Activated CD8-positive, alpha-beta T cell treated with anti-CD3 and anti-CD28 coated beads for 36 hours (primary cell): ENCODE results near the gene FAM161B. TPM values are rescaled to one million over a fixed set of nuclear protein-coding genes. Genes with fewer than 3 reads are reported as not detected.
"Not testable (repeated sequence)": the region's sequence is repeated elsewhere in the genome, so short reads cannot be mapped to it uniquely, and the experiment has no call there.

Experiments
- ATAC-seq: fragments of 200-7000 bp; cut with Tn5 transposase; one replicate; pipeline ENCODE4 v1.10.0; 2021; ENCODE audit warnings: mild to moderate bottlenecking, moderate library complexity
- CTCF ChIA-PET: fragments of 350-600 bp; sonication (Branson Sonifier 250); formaldehyde crosslinking; loops from one replicate; lab custom pipeline; 2021; ENCODE audit warnings: antibody characterized with exemption; lab: Charles Lee
- POLR2A ChIA-PET: fragments of 350-600 bp; sonication (Branson Sonifier 250); formaldehyde crosslinking; loops from one replicate; lab custom pipeline; 2021; ENCODE audit warnings: antibody characterized with exemption; lab: Charles Lee
- DNase-seq: peaks from one replicate; pipeline ENCODE4 v3.0.0-alpha.2; 2020
- H3K27ac Mint-ChIP-seq: one replicate; pipeline ENCODE4 v1.8.0; 2021; ENCODE audit warnings: mild to moderate bottlenecking, mixed read lengths
- H3K27me3 Mint-ChIP-seq: one replicate; pipeline ENCODE4 v1.8.0; 2021; ENCODE audit warnings: mixed read lengths
- H3K36me3 Mint-ChIP-seq: one replicate; pipeline ENCODE4 v1.8.0; 2021; ENCODE audit warnings: low read depth, mixed read lengths
- H3K4me1 Mint-ChIP-seq: one replicate; pipeline ENCODE4 v1.8.0; 2021; ENCODE audit warnings: low read depth, mixed read lengths
- H3K4me3 Mint-ChIP-seq: one replicate; pipeline ENCODE4 v1.8.0; 2021; ENCODE audit warnings: mild to moderate bottlenecking, moderate library complexity, mixed read lengths
- H3K9me3 Mint-ChIP-seq: one replicate; pipeline ENCODE4 v1.8.0; 2021; ENCODE audit warnings: mixed read lengths
- intact Hi-C: fragments of 100-400 bp; cut with micrococcal nuclease; formaldehyde crosslinking; loops from one replicate; pipeline ENCODE4 v1.10.0; 2022
- total RNA-seq, 2 experiments: library from RNA; stranded (reverse); gene quantifications; one replicate each; pipeline ENCODE4 v1.2.3, GENCODE V29; 2021
- TF ChIP-seq, protein P1 (sequence below): fragments of 200-600 bp; IDR thresholded peaks from one replicate; pipeline ENCODE4 v1.8.0; 2022; ENCODE audit warnings: antibody characterized with exemption, mild to moderate bottlenecking

FAM161B gene
- total RNA-seq, 2 experiments from 2014 or later = 1.0 to 1.3 TPM

DNA sequence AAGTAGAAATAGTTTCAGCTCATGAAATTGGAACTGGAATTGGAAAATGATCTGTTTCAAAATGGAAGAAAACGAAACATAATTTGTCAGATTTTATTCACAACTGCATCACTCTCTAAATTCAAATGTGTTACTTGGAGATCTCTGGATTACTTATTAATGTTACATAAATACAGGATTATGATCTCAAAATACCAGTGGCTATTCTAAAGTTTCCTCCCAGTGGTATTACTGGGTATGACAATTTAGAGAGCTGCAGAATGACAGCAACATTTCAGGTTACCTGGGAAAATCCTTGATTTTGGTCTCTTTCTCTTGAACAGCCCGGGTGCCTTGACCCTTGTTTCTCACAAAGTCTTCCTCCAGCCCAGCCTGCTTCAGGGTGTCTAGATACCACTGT is 14.2 kb downstream of the FAM161B start:
- TF ChIP-seq, protein P1, sequence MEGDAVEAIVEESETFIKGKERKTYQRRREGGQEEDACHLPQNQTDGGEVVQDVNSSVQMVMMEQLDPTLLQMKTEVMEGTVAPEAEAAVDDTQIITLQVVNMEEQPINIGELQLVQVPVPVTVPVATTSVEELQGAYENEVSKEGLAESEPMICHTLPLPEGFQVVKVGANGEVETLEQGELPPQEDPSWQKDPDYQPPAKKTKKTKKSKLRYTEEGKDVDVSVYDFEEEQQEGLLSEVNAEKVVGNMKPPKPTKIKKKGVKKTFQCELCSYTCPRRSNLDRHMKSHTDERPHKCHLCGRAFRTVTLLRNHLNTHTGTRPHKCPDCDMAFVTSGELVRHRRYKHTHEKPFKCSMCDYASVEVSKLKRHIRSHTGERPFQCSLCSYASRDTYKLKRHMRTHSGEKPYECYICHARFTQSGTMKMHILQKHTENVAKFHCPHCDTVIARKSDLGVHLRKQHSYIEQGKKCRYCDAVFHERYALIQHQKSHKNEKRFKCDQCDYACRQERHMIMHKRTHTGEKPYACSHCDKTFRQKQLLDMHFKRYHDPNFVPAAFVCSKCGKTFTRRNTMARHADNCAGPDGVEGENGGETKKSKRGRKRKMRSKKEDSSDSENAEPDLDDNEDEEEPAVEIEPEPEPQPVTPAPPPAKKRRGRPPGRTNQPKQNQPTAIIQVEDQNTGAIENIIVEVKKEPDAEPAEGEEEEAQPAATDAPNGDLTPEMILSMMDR = peak; percentile 51
- Mint-ChIP-seq H3K27me3 (no peaks in the 10 kb centered on the region), H3K9me3 (no peaks in the 10 kb centered on the region), H3K36me3 (peaks cover 10% of the 10 kb centered on the region), H3K4me1 (no peaks in the 10 kb centered on the region), H3K27ac (no peak overlapping the region), H3K4me3 (no peak overlapping the region)
- no peak for DNase-seq
- intact Hi-C loops = no loop called here
- ChIA-PET CTCF (interaction anchor here (0.7 to 2.3 kb wide), 12 partner anchors 12 to 208 kb away, joined by 3 to 9 read pairs (median 3); no protein-coding TSS in a partner anchor), POLR2A (interaction anchor here (0.6 to 1.6 kb wide), 3 partner anchors 9 to 888 kb away, joined by 3 read pairs; partner anchors contain the start of genes COQ6 and FAM161B)
- no peak for ATAC-seq

DNA sequence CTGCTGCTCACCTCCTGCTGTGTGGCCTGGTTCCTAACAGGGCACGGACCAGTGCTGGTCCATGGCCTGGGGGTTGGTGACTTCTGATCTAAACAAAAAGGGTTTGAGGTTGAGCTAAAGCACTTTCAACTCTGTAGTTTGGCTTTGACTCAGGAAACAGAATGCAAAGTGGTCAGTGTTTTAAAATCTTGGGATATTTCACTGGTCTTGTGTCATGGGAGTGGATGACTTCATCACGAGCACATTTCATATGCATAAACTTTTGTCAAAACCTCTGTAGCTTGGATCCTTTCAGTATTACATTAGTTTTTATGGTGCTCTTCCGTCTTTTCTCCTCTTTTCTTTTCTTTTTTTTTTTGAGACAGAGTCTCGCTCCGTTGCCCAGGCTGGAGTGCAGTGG is 25.6 kb downstream of the FAM161B start:
- H3K27me3 Mint-ChIP-seq = no peaks in the 10 kb centered on the region
- H3K27ac Mint-ChIP-seq = peak overlapping the region; percentile 26
- ATAC-seq (no peak), DNase-seq (no peak)
- TF ChIP-seq, protein P1 = no peak
- ChIA-PET CTCF (interaction anchor here (1.0 to 1.2 kb wide), 2 partner anchors 12 to 69 kb away, joined by 3 read pairs; no protein-coding TSS in a partner anchor), POLR2A (interaction anchor here (0.9 kb wide), 1 partner anchor 239 kb away, joined by 3 read pairs; no protein-coding TSS in a partner anchor)
- no peak overlapping the region for H3K4me3 Mint-ChIP-seq
- intact Hi-C loops = no loop called here
- H3K4me1 Mint-ChIP-seq = peaks cover 2% of the 10 kb centered on the region
- peaks cover 64% of the 10 kb centered on the region for H3K36me3 Mint-ChIP-seq
- no peaks in the 10 kb centered on the region for H3K9me3 Mint-ChIP-seq

DNA sequence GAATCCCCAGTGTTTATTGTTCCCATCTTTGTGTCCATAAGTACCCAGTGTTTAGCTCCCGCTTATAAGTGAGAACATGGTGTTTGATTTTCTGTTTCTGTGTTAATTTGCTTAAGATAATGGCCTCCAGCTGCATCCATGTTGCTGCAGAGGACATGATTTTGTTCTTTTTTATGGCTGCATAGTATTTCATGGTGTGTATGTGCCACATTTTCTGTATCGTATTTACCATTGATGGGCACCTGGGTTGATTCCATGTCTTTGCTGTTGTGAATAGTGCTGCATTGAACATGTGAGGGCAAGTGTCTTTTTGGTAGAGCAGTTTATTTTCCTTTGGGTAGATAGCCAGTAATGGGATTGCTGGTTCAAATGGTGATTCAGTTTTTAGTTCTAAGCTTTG is 30.4 kb downstream of the FAM161B start:
- H3K9me3 Mint-ChIP-seq, DNase-seq, H3K27ac Mint-ChIP-seq, H3K4me1 Mint-ChIP-seq, ATAC-seq, CTCF ChIA-PET, H3K27me3 Mint-ChIP-seq, H3K4me3 Mint-ChIP-seq, intact Hi-C loops: not testable (repeated sequence)
- H3K36me3 Mint-ChIP-seq = peaks cover 40% of the 10 kb centered on the region
- POLR2A ChIA-PET = interaction anchor here (0.6 to 1.4 kb wide), 2 partner anchors 21 to 43 kb away, joined by 3 to 5 read pairs; no protein-coding TSS in a partner anchor

DNA sequence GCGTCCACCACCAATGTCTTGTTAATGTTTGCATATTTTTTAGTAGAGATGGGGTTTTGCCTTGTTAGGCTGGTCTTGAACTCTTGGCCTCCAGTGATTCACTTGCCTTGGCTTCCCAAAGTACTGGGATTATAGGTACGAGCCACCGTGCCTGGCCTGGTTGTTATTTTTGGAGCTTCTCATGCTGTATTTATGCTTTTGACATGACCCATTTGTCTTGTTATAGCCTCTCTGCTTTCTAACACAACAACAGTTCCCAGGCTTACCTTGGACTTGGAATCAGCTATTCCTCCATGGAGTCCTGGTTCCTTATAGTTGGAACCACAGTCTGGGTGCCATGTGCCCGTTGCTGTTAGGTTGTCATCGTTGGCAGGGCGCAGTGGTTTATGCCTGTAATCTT is 33.6 kb downstream of the FAM161B start:
- TF ChIP-seq, protein P1 = no peak
- DNase-seq (no peak), ATAC-seq (no peak)
- Mint-ChIP-seq H3K9me3 (no peaks in the 10 kb centered on the region), H3K27me3 (no peaks in the 10 kb centered on the region), H3K27ac (peak overlapping the region; percentile 16), H3K36me3 (peaks cover 49% of the 10 kb centered on the region), H3K4me3 (no peak overlapping the region), H3K4me1 (no peaks in the 10 kb centered on the region)
- intact Hi-C loops = no loop called here
- POLR2A ChIA-PET = interaction anchor here (0.8 to 1.0 kb wide), 2 partner anchors 14 to 65 kb away, joined by 3 read pairs; partner anchors contain the start of gene PTGR2
- CTCF ChIA-PET = interaction anchor here (1.2 kb wide), 1 partner anchor 19 kb away, joined by 4 read pairs; no protein-coding TSS in a partner anchor

DNA sequence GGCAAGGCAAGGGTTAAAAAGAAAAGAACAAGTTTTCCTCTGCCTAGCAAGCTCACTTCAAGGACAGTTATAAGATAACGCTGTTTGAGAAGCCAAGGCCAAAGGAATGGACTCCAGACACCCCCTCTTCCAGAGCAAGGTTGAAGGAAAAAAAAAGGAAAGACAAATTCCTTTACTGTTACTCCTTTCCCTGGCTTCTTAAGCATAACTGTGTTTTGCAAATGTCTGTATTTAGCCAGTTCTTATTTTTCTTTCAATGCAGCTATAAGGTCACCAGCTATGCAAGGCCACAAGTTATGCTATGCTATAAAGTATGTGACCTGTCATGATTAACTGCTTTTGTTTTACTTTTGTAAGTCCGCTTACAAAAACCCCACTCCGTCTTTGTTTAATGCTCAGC is 36.6 kb downstream of the FAM161B start:
- Mint-ChIP-seq H3K27ac (no peak overlapping the region), H3K27me3 (no peaks in the 10 kb centered on the region), H3K36me3 (peaks cover 60% of the 10 kb centered on the region), H3K9me3 (no peaks in the 10 kb centered on the region), H3K4me3 (no peak overlapping the region), H3K4me1 (no peaks in the 10 kb centered on the region)
- ATAC-seq = no peak
- POLR2A ChIA-PET = no interaction called here
- CTCF ChIA-PET = no interaction called here
- no peak for DNase-seq
- TF ChIP-seq, protein P1 = no peak
- intact Hi-C loops = no loop called here
